WTC11 (cell line): Measurements from ENCODE around the gene LAS1L.

ENCODE experiments used
- CTCF ChIP-seq: fragments of 200-600 bp; IDR thresholded peaks from 2 replicates; pipeline ENCODE4 v1.8.0; 2022; ENCODE audit warnings: antibody characterized with exemption
- USF2 ChIP-seq: sonication (generic); formaldehyde crosslinking; IDR thresholded peaks from 2 replicates; pipeline ENCODE4 v1.8.1; 2023; ENCODE audit warnings: mild to moderate bottlenecking, missing genetic modification reagents, moderate library complexity
- ZNF512 ChIP-seq: sonication (generic); formaldehyde crosslinking; IDR thresholded peaks from 2 replicates; pipeline ENCODE4 v1.8.1; 2022; ENCODE audit warnings: missing genetic modification reagents, borderline replicate concordance
- TF ChIP-seq, protein P1 (sequence below): sonication (generic); formaldehyde crosslinking; IDR thresholded peaks from 2 replicates; pipeline ENCODE4 v1.8.0; 2022; ENCODE audit warnings: mild to moderate bottlenecking, missing genetic modification reagents

GRCh38 chrX:65493431-65493830 lies 41.2 kb downstream of the LAS1L start:
- no peak for TF ChIP-seq CTCF
- TF ChIP-seq, protein P1, sequence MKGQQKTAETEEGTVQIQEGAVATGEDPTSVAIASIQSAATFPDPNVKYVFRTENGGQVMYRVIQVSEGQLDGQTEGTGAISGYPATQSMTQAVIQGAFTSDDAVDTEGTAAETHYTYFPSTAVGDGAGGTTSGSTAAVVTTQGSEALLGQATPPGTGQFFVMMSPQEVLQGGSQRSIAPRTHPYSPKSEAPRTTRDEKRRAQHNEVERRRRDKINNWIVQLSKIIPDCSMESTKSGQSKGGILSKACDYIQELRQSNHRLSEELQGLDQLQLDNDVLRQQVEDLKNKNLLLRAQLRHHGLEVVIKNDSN, result no peak
- TF ChIP-seq ZNF512 (CRISPR knock-in tag), result no peak
- no peak for TF ChIP-seq USF2 (CRISPR knock-in tag)
